K562 (cell line): Measurements from ENCODE around the gene CSDE1. TPM values are rescaled to one million over a fixed set of nuclear protein-coding genes. Genes with fewer than 3 reads are reported as not detected.

Experiments used
- BRD9 ChIP-seq: fragments of 450-650 bp; IDR thresholded peaks from 2 replicates; pipeline ENCODE4 v1.6.1; 2018; ENCODE audit warnings: low read depth; ENCODE audit not compliant: partially characterized antibody
- DIDO1 ChIP-seq: fragments of 450-650 bp; IDR thresholded peaks from 2 replicates; pipeline ENCODE4 v1.6.1; 2016; ENCODE audit warnings: low read depth, missing biosample characterization, missing genetic modification characterization
- EGR1 ChIP-seq: fragments of 450-650 bp; conservative IDR thresholded peaks from 2 replicates; pipeline ENCODE4 v1.6.1; 2017; ENCODE audit warnings: mild to moderate bottlenecking
- FOXM1 ChIP-seq, 2 experiments: fragments of 450-650 bp in 1 of 2; sonication (generic) in 1 of 2; formaldehyde crosslinking in 1 of 2; IDR thresholded peaks; 2 replicates each; pipeline versions ENCODE4 v1.6.1 to v1.9.0; 2017 to 2022; ENCODE audit warnings: low read depth in 2 of 2, mild to moderate bottlenecking in 2 of 2, missing genetic modification reagents in 1 of 2, moderate library complexity in 1 of 2
- KAT8 ChIP-seq: fragments of 450-650 bp; IDR thresholded peaks from 2 replicates; pipeline ENCODE4 v1.6.1; 2016; ENCODE audit warnings: low read depth, mild to moderate bottlenecking
- MYBL2 ChIP-seq, 2 experiments: fragments of 450-650 bp in 1 of 2; sonication (generic) in 1 of 2; formaldehyde crosslinking in 1 of 2; IDR thresholded peaks; 2 replicates each; pipeline versions ENCODE4 v1.6.1 to v1.8.1; 2017 to 2022; ENCODE audit warnings: borderline replicate concordance in 1 of 2, inconsistent platforms in 1 of 2, low read depth in 1 of 2, mild to moderate bottlenecking in 1 of 2, missing genetic modification reagents in 1 of 2, moderate library complexity in 1 of 2
- NFRKB ChIP-seq: fragments of 450-650 bp; IDR thresholded peaks from 2 replicates; pipeline ENCODE4 v1.6.1; 2016; ENCODE audit warnings: low read depth
- SETDB1 ChIP-seq: IDR thresholded peaks from one replicate; pipeline ENCODE4 v1.6.1; 2012; ENCODE audit warnings: low read length, control low read depth, inconsistent platforms
- SMARCE1 ChIP-seq: fragments of 450-650 bp; IDR thresholded peaks from 2 replicates; pipeline ENCODE4 v1.7.1; 2016; ENCODE audit warnings: mild to moderate bottlenecking
- U2AF2 ChIP-seq: fragments of 200-400 bp; formaldehyde crosslinking; optimal IDR thresholded peaks from 2 replicates; pipeline ENCODE3; 2017; ENCODE audit warnings: low read depth, mild to moderate bottlenecking, low read length
- ZFP36 ChIP-seq: fragments of 150-350 bp; IDR thresholded peaks from 2 replicates; pipeline ENCODE4 v1.6.1; 2018; ENCODE audit warnings: low read length, low read depth; ENCODE audit not compliant: partially characterized antibody
- ZNF143 ChIP-seq: sonication (generic); formaldehyde crosslinking; IDR thresholded peaks from 2 replicates; pipeline ENCODE4 v1.9.0; 2022; ENCODE audit warnings: mild to moderate bottlenecking, missing genetic modification reagents
- ZNF445 ChIP-seq: fragments of 250-450 bp; sonication (Bioruptor Pico); IDR thresholded peaks from 2 replicates; pipeline ENCODE4 v1.4.0; 2020; ENCODE audit warnings: low read depth, mild to moderate bottlenecking, moderate library complexity
- ZNF668 ChIP-seq: fragments of 250-450 bp; sonication (Bioruptor Pico); IDR thresholded peaks from 2 replicates; pipeline ENCODE4 v1.8.0; 2022; ENCODE audit warnings: mild to moderate bottlenecking, inconsistent platforms
- polyA plus RNA-seq, 8 experiments: library from polyadenylated mRNA; depleted of rRNA in 4 of 8; stranded (reverse) in 5 of 8; unstranded in 3 of 8; fragments of >200 nt; fragmentation: Nextera tagmentation in 2 of 8; fragmentation: Illumina TruSeq in 1 of 8; extraction: Ambion mirVana in 2 of 8; extraction: Trizol in 1 of 8; gene quantifications; 2 replicates each; pipeline versions ENCODE4 v1.2.1 to v1.2.3, GENCODE V29; 2011 to 2014; ENCODE audit warnings: inconsistent platforms in 1 of 8, missing spikeins in 1 of 8
- total RNA-seq, 7 experiments: library from RNA; depleted of rRNA in 6 of 7; stranded (reverse); fragments of >200 nt in 6 of 7; fragmentation: Illumina TruSeq in 2 of 7; extraction: Trizol in 2 of 7; gene quantifications; 2 replicates each; pipeline versions ENCODE4 v1.2.1 to v1.2.3, GENCODE V29; 2011 to 2021; ENCODE audit warnings: low replicate concordance in 1 of 7
- TF ChIP-seq, protein P1 (sequence below): fragments of 450-650 bp; IDR thresholded peaks from 2 replicates; pipeline ENCODE4 v1.6.1; 2016; ENCODE audit warnings: borderline replicate concordance
- TF ChIP-seq, protein P2 (sequence below): fragments of 250-450 bp; sonication (Bioruptor Pico); IDR thresholded peaks from 2 replicates; pipeline ENCODE4 v1.5.0; 2021
- TF ChIP-seq, protein P3 (sequence below): fragments of 200-800 bp; sonication (Bioruptor generic); IDR thresholded peaks from 2 replicates; pipeline ENCODE4 v1.6.1; 2016; ENCODE audit warnings: missing genetic modification characterization, missing compliant biosample characterization

CSDE1 gene
- total and polyA plus RNA-seq, 9 of the 15 experiments (the other 6 are each of a cell fraction or from before 2014, with no cell fraction given), result 174 to 538 (median 403) TPM

DNA sequence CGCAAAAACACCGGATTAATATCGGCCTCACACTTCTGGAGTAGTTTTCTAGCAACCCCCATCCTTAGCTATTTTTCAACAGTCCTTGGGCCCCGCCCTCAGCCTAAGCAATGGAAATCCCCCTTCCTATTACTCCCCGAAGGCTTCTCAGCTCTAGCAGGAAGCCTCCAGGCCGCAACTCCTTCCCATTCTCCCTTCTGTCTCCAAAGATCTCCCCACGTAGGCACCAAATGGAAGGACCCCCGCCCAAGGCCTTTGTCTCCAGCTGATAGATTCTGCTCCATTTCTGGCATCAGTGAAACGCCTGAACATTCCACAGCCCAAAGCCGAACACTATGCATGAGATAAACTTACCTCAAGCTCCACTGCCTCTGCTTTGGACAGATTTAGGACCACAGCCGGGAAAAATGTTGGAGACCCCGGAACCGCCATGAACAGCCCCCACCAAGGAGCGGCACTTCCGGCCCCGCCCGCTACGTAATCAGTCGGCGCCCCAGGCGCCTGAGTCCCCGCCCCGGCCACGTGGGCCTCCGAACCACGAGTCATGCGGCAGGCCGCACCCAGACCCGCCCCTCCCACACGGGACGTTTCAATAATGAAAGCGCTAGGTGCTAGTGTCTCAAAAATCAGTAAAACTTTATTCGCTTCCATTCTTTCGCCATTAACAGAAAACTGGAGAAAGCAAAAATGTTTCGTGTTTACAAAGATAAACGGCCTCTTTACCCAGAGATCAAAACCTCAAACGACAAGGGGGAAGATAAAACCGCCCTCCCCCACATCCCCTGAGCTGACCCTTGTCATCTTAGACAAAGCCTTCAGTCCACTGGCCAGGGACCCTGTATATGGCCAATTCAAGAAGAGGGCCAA lies 41.2 kb downstream of the CSDE1 start, which contains the start of gene NRAS (continued):
- TF ChIP-seq, protein P1, sequence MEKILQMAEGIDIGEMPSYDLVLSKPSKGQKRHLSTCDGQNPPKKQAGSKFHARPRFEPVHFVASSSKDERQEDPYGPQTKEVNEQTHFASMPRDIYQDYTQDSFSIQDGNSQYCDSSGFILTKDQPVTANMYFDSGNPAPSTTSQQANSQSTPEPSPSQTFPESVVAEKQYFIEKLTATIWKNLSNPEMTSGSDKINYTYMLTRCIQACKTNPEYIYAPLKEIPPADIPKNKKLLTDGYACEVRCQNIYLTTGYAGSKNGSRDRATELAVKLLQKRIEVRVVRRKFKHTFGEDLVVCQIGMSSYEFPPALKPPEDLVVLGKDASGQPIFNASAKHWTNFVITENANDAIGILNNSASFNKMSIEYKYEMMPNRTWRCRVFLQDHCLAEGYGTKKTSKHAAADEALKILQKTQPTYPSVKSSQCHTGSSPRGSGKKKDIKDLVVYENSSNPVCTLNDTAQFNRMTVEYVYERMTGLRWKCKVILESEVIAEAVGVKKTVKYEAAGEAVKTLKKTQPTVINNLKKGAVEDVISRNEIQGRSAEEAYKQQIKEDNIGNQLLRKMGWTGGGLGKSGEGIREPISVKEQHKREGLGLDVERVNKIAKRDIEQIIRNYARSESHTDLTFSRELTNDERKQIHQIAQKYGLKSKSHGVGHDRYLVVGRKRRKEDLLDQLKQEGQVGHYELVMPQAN, result peak; percentile 99
- no peak for TF ChIP-seq ZNF668 (CRISPR knock-in tag)
- TF ChIP-seq DIDO1, result peak; percentile 83
- TF ChIP-seq, protein P2, sequence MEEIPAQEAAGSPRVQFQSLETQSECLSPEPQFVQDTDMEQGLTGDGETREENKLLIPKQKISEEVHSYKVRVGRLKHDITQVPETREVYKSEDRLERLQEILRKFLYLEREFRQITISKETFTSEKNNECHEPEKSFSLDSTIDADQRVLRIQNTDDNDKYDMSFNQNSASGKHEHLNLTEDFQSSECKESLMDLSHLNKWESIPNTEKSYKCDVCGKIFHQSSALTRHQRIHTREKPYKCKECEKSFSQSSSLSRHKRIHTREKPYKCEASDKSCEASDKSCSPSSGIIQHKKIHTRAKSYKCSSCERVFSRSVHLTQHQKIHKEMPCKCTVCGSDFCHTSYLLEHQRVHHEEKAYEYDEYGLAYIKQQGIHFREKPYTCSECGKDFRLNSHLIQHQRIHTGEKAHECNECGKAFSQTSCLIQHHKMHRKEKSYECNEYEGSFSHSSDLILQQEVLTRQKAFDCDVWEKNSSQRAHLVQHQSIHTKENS (CRISPR knock-in tag), result no peak
- TF ChIP-seq BRD9, result no peak
- no peak for TF ChIP-seq SETDB1
- TF ChIP-seq, protein P3, sequence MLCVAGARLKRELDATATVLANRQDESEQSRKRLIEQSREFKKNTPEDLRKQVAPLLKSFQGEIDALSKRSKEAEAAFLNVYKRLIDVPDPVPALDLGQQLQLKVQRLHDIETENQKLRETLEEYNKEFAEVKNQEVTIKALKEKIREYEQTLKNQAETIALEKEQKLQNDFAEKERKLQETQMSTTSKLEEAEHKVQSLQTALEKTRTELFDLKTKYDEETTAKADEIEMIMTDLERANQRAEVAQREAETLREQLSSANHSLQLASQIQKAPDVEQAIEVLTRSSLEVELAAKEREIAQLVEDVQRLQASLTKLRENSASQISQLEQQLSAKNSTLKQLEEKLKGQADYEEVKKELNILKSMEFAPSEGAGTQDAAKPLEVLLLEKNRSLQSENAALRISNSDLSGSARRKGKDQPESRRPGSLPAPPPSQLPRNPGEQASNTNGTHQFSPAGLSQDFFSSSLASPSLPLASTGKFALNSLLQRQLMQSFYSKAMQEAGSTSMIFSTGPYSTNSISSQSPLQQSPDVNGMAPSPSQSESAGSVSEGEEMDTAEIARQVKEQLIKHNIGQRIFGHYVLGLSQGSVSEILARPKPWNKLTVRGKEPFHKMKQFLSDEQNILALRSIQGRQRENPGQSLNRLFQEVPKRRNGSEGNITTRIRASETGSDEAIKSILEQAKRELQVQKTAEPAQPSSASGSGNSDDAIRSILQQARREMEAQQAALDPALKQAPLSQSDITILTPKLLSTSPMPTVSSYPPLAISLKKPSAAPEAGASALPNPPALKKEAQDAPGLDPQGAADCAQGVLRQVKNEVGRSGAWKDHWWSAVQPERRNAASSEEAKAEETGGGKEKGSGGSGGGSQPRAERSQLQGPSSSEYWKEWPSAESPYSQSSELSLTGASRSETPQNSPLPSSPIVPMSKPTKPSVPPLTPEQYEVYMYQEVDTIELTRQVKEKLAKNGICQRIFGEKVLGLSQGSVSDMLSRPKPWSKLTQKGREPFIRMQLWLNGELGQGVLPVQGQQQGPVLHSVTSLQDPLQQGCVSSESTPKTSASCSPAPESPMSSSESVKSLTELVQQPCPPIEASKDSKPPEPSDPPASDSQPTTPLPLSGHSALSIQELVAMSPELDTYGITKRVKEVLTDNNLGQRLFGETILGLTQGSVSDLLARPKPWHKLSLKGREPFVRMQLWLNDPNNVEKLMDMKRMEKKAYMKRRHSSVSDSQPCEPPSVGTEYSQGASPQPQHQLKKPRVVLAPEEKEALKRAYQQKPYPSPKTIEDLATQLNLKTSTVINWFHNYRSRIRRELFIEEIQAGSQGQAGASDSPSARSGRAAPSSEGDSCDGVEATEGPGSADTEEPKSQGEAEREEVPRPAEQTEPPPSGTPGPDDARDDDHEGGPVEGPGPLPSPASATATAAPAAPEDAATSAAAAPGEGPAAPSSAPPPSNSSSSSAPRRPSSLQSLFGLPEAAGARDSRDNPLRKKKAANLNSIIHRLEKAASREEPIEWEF (CRISPR knock-in tag), result no peak
- no peak; the same call in 1 of the 2 replicates for TF ChIP-seq MYBL2 (IDR thresholded peaks at IDR 0.05; ENCODE audit: low read depth)
- TF ChIP-seq MYBL2 (CRISPR knock-in tag; IDR thresholded peaks at IDR 0.05; ENCODE audit: borderline replicate concordance), result no peak
- peak; percentile 72; the same call in 1 of the 2 replicates for TF ChIP-seq NFRKB
- TF ChIP-seq KAT8, result no peak
- TF ChIP-seq ZNF143 (CRISPR knock-in tag), result no peak
- no peak for TF ChIP-seq ZNF445
- peak; percentile 51; the same call in 1 of the 2 replicates for TF ChIP-seq EGR1
- TF ChIP-seq U2AF2, result no peak
- no peak for TF ChIP-seq FOXM1 (IDR thresholded peaks at IDR 0.05; ENCODE audit: low read depth)
- TF ChIP-seq FOXM1 (CRISPR knock-in tag; IDR thresholded peaks at IDR 0.05; ENCODE audit: low read depth), result no peak
- TF ChIP-seq ZFP36, result no peak
- TF ChIP-seq SMARCE1, result peak; percentile 15; the same call in 1 of the 2 replicates
